ENCODE results near the gene ARL6IP6. TPM values are rescaled to one million over a fixed set of nuclear protein-coding genes. Genes with fewer than 3 reads are reported as not detected.

The ARL6IP6 gene
- total and polyA plus RNA-seq, 2 of the 13 experiments (the other 11 are each of a cell fraction or from before 2014, with no cell fraction given), result 45.0 to 65.9 TPM

Other genes with a start within 250 kb of the ARL6IP6 start
- gene PRPF40A, start 1.2 kb upstream of the ARL6IP6 start, total RNA-seq (2016; rRNA removed; fragmentation: Illumina TruSeq; extraction: Trizol), result 207 and 298 TPM in 2 replicates
- 136 and 146 TPM in 2 replicates for gene PRPF40A, start 1.2 kb upstream of the ARL6IP6 start, polyA plus RNA-seq (2011; rRNA removed)